NCI-H82 (cell line): ENCODE data around the gene CIRBP.

ENCODE experiments used
- DNase-seq: peaks from one replicate; lab custom pipeline; 2025; lab: John Stamatoyannopoulos, UW

The CIRBP gene

GRCh38 chr19:1255186-1256161 lies 13.7 kb upstream of the CIRBP start:
- DNase-seq = no peak

- DNase-seq = no peak
These were observed 12.3 kb upstream of the CIRBP start for GRCh38 chr19:1256646-1257474.

DNA sequence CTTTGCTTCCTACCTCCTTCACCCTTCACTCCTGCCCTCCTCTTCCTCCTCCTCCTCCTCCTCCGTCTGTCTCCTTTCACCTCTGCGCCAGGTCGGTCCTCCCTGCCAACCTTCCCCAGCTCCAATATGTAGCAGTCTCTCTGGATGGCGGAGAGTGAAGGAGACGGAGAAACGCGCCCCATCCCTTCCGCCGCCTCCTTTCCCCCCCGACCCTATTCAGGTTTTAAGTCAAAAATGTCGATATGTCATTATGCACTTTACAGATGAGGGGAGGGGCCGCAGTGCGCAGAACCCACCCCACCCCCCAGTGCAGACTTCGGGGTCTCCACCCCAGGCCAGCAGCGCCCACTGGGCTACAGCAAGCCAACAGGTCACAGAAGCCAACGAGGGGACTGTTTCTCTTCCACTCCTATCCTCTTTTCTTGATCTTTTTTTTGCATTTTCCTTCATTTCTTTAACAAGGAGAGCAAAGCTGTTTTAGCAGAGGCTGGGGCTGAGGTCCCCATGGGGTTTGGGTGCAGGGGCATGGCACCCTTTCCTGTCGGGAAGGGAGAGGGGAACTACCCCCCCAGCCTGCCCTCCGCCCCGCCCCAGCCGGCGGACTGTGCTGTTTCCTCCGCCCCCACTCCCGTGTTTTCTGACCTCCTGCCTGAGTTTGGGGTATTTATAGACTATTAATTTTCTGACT lies 11.5 kb upstream of the CIRBP start:
- DNase-seq = no peak

- DNase-seq = no peak
These were observed 11.0 kb upstream of the CIRBP start for GRCh38 chr19:1258163-1258492.

GRCh38 chr19:1258707-1259205 lies 10.4 kb upstream of the CIRBP start:
- no peak for DNase-seq

- DNase-seq = peak; percentile 37
These were observed 9.8 kb upstream of the CIRBP start for GRCh38 chr19:1259206-1259875.

DNA sequence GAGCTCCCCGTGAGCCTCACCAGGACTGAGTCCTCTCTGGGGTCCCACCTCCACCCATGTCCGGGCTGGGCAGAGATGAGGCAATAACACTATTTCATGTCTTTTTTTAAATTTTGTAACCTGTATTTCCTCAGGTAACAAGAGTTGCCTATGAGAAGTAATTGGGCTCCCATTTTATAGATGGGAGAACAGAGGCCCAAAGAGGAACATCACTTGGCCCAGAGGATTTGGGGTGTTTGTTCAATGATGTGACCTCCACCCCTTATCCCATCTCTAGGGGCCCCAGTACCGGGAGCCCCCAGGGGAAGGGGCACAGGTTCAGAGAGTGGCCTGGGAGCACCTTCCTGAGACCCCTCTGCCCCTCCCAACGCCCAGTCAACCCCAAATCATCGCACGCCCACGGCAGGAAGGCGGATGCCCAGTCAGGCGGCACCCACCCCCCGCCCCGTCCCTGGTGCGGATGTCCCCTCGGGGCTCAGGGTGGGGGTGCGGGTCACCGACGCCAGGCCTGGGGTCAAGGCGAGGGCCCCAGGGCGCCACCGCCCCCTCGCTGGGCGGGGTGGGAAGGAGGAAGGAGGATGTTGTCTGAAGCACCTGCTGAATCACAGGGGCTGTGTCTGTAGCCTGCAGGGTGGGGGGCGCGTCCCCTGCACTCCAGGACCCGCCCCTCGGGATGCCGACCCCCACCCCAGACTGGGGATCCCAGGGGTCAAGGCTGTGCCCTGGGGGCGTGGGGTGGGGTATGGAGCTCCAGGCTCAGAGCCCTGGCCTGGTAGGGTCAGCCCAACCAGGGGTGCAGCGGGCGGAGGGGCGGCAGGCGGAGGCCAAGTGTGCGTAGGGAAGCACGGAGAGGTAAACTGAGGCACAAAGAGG lies 9.0 kb upstream of the CIRBP start:
- no peak for DNase-seq

DNA sequence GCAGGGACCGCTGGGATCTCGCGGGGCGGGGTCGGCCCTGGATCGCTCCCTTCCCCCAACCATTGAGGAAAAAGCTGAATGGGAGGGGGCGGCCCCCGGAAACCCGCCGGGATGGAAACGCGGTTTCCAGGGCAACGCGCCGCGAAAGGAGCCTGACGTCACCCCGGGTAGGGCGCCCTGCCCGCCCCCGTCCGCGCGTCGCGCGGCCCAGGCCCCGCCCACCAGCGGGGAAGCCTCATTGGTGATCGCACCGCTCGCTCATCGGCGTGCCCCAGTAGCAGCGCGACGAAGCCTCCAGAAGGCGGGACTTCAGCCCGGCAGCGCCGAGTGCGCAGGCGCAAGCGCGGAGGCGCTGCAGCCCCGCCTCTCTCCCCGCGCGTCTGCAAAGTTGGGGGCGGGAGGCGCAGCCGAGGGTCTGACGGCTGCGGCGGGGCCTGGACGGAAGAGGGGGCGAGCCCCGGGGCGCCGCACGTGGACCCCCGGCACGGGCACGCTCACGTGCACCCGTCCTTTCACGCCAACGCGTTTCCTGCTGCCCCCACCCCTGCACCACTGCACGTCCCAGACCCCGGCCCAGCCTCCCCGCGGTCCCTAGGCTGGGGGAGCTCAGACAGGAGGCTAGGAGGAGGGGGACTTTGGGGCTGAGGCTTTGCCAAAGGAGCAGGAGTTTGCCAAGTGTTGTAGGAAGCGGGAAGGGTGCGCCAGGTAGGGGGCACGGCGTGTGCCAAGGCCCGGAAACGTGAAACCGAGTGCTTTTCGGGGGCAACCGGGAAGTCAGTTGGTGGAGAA lies 8.2 kb upstream of the CIRBP start:
- DNase-seq = peak; percentile 95

DNA sequence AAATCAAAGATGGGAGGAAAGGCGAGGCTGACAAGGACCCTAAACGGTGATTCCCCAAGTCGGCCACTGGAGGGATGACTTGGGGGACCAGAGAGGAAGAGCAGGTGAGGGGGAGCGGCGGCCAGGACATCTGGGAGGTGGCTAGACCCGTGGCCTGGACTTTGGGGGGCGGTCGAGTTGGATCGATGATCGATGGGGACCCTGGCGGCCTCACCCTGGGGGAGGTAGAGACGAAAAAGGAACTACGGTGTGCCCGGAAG lies 7.7 kb upstream of the CIRBP start:
- DNase-seq = peak; percentile 47

GRCh38 chr19:1261798-1262622 lies 7.1 kb upstream of the CIRBP start:
- DNase-seq = no peak

GRCh38 chr19:1262623-1263123 lies 6.5 kb upstream of the CIRBP start:
- DNase-seq = no peak

- no peak for DNase-seq
These were observed 5.9 kb upstream of the CIRBP start for GRCh38 chr19:1263188-1263587.

DNA sequence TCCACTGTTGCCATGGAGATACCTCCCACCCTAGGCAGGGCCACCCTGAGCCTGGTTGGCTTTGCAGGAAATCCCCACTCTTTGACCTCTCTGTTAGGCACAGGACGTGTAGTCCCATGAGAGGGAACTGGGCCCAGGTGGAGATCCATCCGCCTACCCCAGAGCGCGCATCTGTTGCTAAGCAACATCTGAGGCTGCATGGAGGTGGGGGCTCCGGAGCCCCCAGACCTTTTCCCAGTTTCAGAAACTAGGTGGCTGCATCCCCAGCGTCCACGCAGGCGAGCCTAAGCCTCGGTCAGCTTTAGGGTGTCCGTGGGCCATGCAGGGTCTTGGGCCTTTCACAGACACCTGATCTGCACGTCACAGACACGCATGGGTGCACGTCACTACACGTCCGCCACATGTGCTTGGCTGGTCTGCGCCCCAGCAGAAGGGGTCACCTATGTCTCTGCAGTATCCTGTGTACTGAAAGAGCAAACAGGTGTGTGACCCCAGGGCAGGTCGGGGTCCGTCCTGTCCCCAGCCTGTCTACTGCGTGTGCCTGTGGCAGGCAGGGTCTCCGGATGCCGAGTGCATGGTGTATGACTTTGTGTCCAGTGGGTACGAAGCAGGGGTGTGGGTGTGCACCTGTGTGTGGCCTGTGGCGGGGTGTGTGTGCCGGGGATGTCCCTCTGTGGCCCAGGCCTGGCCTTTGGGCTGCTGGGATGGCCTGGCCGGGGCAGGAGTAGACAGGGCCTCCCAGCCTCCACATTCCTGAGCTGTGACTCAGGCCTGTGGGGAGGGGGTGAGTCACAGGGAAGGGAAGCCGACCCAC lies 4.1 kb upstream of the CIRBP start:
- peak; percentile 46 for DNase-seq

DNA sequence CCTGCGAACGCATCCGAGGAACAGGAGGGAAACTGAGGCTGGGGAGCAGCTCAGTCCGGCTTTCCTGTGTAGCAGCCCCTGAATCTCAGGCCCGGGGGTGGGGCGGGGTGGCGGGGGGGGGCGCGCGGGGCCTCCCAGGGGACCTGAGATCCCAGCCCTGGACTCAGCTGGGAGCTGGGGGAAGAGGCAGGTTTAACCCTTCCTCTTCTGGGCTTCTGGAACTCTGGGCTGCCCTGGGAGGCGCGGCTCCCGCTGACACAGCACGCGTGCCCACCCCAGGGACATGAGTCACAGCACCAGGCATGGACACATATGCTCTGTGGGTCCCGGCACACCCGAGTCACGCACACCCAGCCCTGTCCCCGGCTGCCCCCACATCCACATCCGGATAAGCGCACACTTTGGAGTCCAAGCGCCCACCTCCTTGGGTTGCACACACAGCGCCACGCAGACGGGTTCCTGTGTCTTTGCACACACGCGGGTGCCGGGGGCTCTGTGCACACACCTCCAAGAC lies 3.5 kb upstream of the CIRBP start:
- DNase-seq = peak; percentile 46

- peak; percentile 87 for DNase-seq
These were observed 2.8 kb upstream of the CIRBP start for GRCh38 chr19:1266129-1266915.

DNA sequence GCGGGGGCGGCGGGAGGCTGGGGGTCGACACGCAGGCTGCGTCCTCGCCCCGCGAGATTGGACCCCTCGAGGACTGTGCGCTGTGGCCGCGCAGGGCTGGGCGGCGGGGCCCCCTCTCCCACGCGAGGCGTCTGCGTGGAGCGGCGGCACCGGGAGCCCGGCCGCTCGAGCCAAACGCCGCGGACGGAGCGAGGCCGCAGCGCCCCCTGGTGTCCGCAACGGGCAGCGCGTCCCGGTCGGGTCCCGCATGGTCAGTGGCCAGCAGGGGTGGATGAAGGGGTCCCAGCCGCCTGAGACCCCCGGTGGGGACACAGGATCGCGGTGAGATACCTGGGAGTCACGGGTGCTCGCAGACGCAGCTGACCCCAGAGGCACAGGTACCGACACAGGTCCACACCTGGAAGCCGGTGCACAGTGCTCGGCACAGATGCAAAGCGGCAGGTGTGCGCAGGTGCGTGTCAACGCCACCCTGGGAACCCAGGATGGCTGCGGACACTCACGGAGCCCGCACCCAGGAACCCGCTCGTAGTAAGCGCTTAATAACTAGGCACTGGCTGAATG lies 2.1 kb upstream of the CIRBP start:
- peak; percentile 60 for DNase-seq
